ENCODE measurements around the gene SEC23B. TPM values are rescaled to one million over a fixed set of nuclear protein-coding genes. Genes with fewer than 3 reads are reported as not detected.

The SEC23B gene
- total and polyA plus RNA-seq, 2 donors (not counting 3 experiments of a cell fraction or from before 2014, with no cell fraction given): 38.0 to 44.0 TPM

GRCh38 chr20:18477218-18477617, 30.5 kb upstream of the SEC23B start:
- Histone ChIP-seq H3K36me3 (ENCODE audit: control insufficient read depth in 2 of 2, extremely low read depth in 1 of 2, insufficient read depth in 2 of 2, low read length in 2 of 2) (peaks cover 12 to 19% of the 10 kb centered on the region in 2 experiments), H3K9me1 (replicated peaks; ENCODE audit: control insufficient read depth, extremely low read depth, insufficient read depth, low read length) (no peaks in the 10 kb centered on the region), H4K20me1 (replicated peaks; ENCODE audit: control insufficient read depth, extremely low read depth, insufficient read depth, low read length) (no peaks in the 10 kb centered on the region), H3K27ac (ENCODE audit: insufficient read depth, low read depth, low read length) (no peak overlapping the region), H3K4me1 (ENCODE audit: control insufficient read depth, extremely low read depth, insufficient read depth, low read length) (no peaks in the 10 kb centered on the region), H3K27me3 (ENCODE audit: control insufficient read depth in 2 of 2, insufficient read depth in 2 of 2, low read length in 2 of 2) (no peaks in the 10 kb centered on the region), H3K4me3 (replicated peaks in 1 of 3; ENCODE audit: insufficient read depth in 1 of 3, low read depth in 1 of 3, low read length in 3 of 3) (no peak overlapping the region), H2AFZ (ENCODE audit: low read depth, low read length) (no peak overlapping the region), H3K4me2 (ENCODE audit: insufficient read depth, low read length) (no peak overlapping the region), H3K79me2 (ENCODE audit: control insufficient read depth, insufficient read depth, low read length) (no peaks in the 10 kb centered on the region), H3K9ac (replicated peaks; ENCODE audit: extremely low read depth, insufficient read depth, low read length) (no peak overlapping the region), H3K9me3 (replicated peaks; ENCODE audit: control insufficient read depth, insufficient read depth, low read length) (no peaks in the 10 kb centered on the region)
- TF ChIP-seq FOS (IDR thresholded peaks at IDR 0.05; ENCODE audit: borderline replicate concordance, insufficient read depth, low read length): no peak
- no peak for TF ChIP-seq MYC (IDR thresholded peaks at IDR 0.05; ENCODE audit: low read depth, low read length)
- no peak for TF ChIP-seq EZH2 (IDR thresholded peaks at IDR 0.05; ENCODE audit: borderline replicate concordance, low read depth, low read length, severe bottlenecking)
- CTCF ChIA-PET: interaction anchor here (1.0 kb wide), 1 partner anchor 10 kb away, joined by 3 read pairs; the partner anchor contains the start of gene DZANK1
- DNase-seq (ENCODE audit: low read depth, low spot score) (no peak), FAIRE-seq (no peak)
- BruUV-seq (replicated peaks): no TSS peak
- intact Hi-C loops (cut with micrococcal nuclease): no loop called here
- dilution Hi-C loops (cut with MboI; ENCODE audit: extremely low pct_ligation_motif_present, low sequenced_read_pairs): no loop called here
- POLR2A ChIA-PET: no interaction called here

GRCh38 chr20:18477821-18478220, 29.9 kb upstream of the SEC23B start:
- intact Hi-C loops (cut with micrococcal nuclease) (no loop called here), dilution Hi-C loops (cut with MboI; ENCODE audit: extremely low pct_ligation_motif_present, low sequenced_read_pairs) (no loop called here)
- no peaks in the 10 kb centered on the region for H4K20me1 ChIP-seq (replicated peaks; ENCODE audit: control insufficient read depth, extremely low read depth, insufficient read depth, low read length)
- DNase-seq (ENCODE audit: low read depth, low spot score) (no peak), FAIRE-seq (no peak)
- ChIA-PET POLR2A (no interaction called here), CTCF (interaction anchor here (1.0 kb wide), 1 partner anchor 11 kb away, joined by 3 read pairs; the partner anchor contains the start of gene DZANK1)
- BruUV-seq (replicated peaks): no TSS peak
- H3K36me3 ChIP-seq (ENCODE audit: control insufficient read depth in 2 of 2, extremely low read depth in 1 of 2, insufficient read depth in 2 of 2, low read length in 2 of 2): peaks cover 16 to 19% of the 10 kb centered on the region in 2 experiments
- H3K4me2 ChIP-seq (ENCODE audit: insufficient read depth, low read length): no peak overlapping the region
- no peaks in the 10 kb centered on the region for H3K27me3 ChIP-seq (ENCODE audit: control insufficient read depth in 2 of 2, insufficient read depth in 2 of 2, low read length in 2 of 2)
- no peak overlapping the region for H3K9ac ChIP-seq (replicated peaks; ENCODE audit: extremely low read depth, insufficient read depth, low read length)
- no peak overlapping the region for H2AFZ ChIP-seq (ENCODE audit: low read depth, low read length)
- H3K4me3 ChIP-seq (replicated peaks in 1 of 3; ENCODE audit: insufficient read depth in 1 of 3, low read depth in 1 of 3, low read length in 3 of 3): no peak overlapping the region
- H3K27ac ChIP-seq (ENCODE audit: insufficient read depth, low read depth, low read length): no peak overlapping the region
- TF ChIP-seq GATA2 (IDR thresholded peaks at IDR 0.05; ENCODE audit: insufficient read depth, insufficient read length, low read depth, low read length) (no peak), FOS (IDR thresholded peaks at IDR 0.05; ENCODE audit: borderline replicate concordance, insufficient read depth, low read length) (no peak), CTCF (IDR thresholded peaks at IDR 0.05; ENCODE audit: extremely low read depth in 1 of 2, insufficient read depth in 1 of 2, low read depth in 1 of 2, low read length in 2 of 2) (no peak), JUN (IDR thresholded peaks at IDR 0.05; ENCODE audit: borderline replicate concordance, insufficient read depth, insufficient read length, low read depth) (no peak), MAX (IDR thresholded peaks at IDR 0.05; ENCODE audit: insufficient read depth, insufficient read length) (no peak), POLR2AphosphoS5 (IDR thresholded peaks at IDR 0.05; ENCODE audit: insufficient read depth, low read depth, low read length) (no peak), MYC (IDR thresholded peaks at IDR 0.05; ENCODE audit: low read depth, low read length) (no peak), EZH2 (IDR thresholded peaks at IDR 0.05; ENCODE audit: borderline replicate concordance, low read depth, low read length, severe bottlenecking) (no peak), POLR2A (IDR thresholded peaks at IDR 0.05; ENCODE audit: low read depth, low read length) (no peak)
- H3K4me1 ChIP-seq (ENCODE audit: control insufficient read depth, extremely low read depth, insufficient read depth, low read length): no peaks in the 10 kb centered on the region
- H3K79me2 ChIP-seq (ENCODE audit: control insufficient read depth, insufficient read depth, low read length): no peaks in the 10 kb centered on the region
- H3K9me1 ChIP-seq (replicated peaks; ENCODE audit: control insufficient read depth, extremely low read depth, insufficient read depth, low read length): no peaks in the 10 kb centered on the region
- no peaks in the 10 kb centered on the region for H3K9me3 ChIP-seq (replicated peaks; ENCODE audit: control insufficient read depth, insufficient read depth, low read length)

Measured in endothelial cell of umbilical vein (primary cell).